IMR-90 (cell line): ENCODE results near the gene WNT4. TPM values are rescaled to one million over a fixed set of nuclear protein-coding genes. Genes with fewer than 3 reads are reported as not detected.

Experiments used
- ATAC-seq: fragments of 200-7000 bp; cut with Tn5 transposase; 2 replicates; pipeline ENCODE4 v1.9.1; 2020; ENCODE audit warnings: low read depth, mild to moderate bottlenecking, moderate library complexity
- BruUV-seq: library from RNA; stranded (reverse); fragments of 400-500 nt; replicated peaks from 2 replicates; lab custom pipeline; 2021; lab: Mats Ljungman, UMichigan
- CTCF ChIA-PET: fragments of 300-600 bp; formaldehyde crosslinking; extraction: SDS; loops from one replicate; lab custom pipeline; 2021; ENCODE audit warnings: antibody characterized with exemption; lab: Yijun Ruan, JAX
- POLR2A ChIA-PET: fragments of 300-600 bp; sonication (Branson Sonifier 250); formaldehyde crosslinking; loops from one replicate; lab custom pipeline; 2022; ENCODE audit warnings: antibody characterized with exemption; ENCODE audit not compliant: unreplicated experiment; lab: Charles Lee
- DNase-seq: peaks from one replicate; pipeline ENCODE4 v3.0.0; 2013
- H2AFZ ChIP-seq: replicated peaks from 2 replicates; pipeline ENCODE3; 2013; ENCODE audit warnings: low read length, mild to moderate bottlenecking; ENCODE audit not compliant: poor library complexity
- H2AK5ac ChIP-seq: 2 replicates; pipeline ENCODE4 v1.6.1; 2013; ENCODE audit warnings: low read depth, low read length, inconsistent platforms
- H2AK9ac ChIP-seq: replicated peaks from 2 replicates; pipeline ENCODE3; 2013; ENCODE audit warnings: mild to moderate bottlenecking, low read depth, low read length, moderate library complexity; ENCODE audit not compliant: poor library complexity
- H2BK120ac ChIP-seq: 2 replicates; pipeline ENCODE4 v1.6.1; 2013; ENCODE audit warnings: low read depth, low read length, inconsistent platforms
- H2BK15ac ChIP-seq: 3 replicates; pipeline ENCODE4 v1.6.1; 2013; ENCODE audit warnings: low read depth, low read length, inconsistent platforms
- H2BK20ac ChIP-seq: 2 replicates; pipeline ENCODE4 v1.6.1; 2013; ENCODE audit warnings: low read depth, mild to moderate bottlenecking, inconsistent platforms, low read length, moderate library complexity
- H2BK5ac ChIP-seq: 2 replicates; pipeline ENCODE4 v1.6.1; 2013; ENCODE audit warnings: mild to moderate bottlenecking, low read depth, low read length, inconsistent platforms; ENCODE audit not compliant: poor library complexity, severe bottlenecking
- H3K14ac ChIP-seq: replicated peaks from 2 replicates; pipeline ENCODE4 v1.6.1; 2013; ENCODE audit warnings: low read depth, low read length, inconsistent platforms
- H3K18ac ChIP-seq: 2 replicates; pipeline ENCODE4 v1.6.1; 2013; ENCODE audit warnings: low read depth, low read length, control low read depth
- H3K23ac ChIP-seq: 2 replicates; pipeline ENCODE4 v1.6.1; 2013; ENCODE audit warnings: low read depth, low read length, inconsistent platforms
- H3K27ac ChIP-seq: 2 replicates; pipeline ENCODE4 v1.5.1; 2013; ENCODE audit warnings: mild to moderate bottlenecking, control low read depth, low read length; ENCODE audit not compliant: insufficient read depth
- H3K27me3 ChIP-seq: 2 replicates; pipeline ENCODE4 v1.6.1; 2013; ENCODE audit warnings: low read length; ENCODE audit not compliant: control insufficient read depth, insufficient read depth
- H3K36me3 ChIP-seq: 2 replicates; pipeline ENCODE4 v1.6.1; 2013; ENCODE audit warnings: low read length, mixed read lengths; ENCODE audit not compliant: control insufficient read depth, insufficient read depth
- H3K4ac ChIP-seq: 2 replicates; pipeline ENCODE4 v1.6.1; 2013; ENCODE audit warnings: low read depth, low read length, inconsistent platforms
- H3K4me1 ChIP-seq: 2 replicates; pipeline ENCODE4 v1.6.1; 2013; ENCODE audit warnings: low read length, mixed read lengths; ENCODE audit not compliant: control insufficient read depth, insufficient read depth
- H3K4me2 ChIP-seq: 2 replicates; pipeline ENCODE4 v1.6.1; 2013; ENCODE audit warnings: low read depth, mild to moderate bottlenecking, control low read depth, low read length, moderate library complexity
- H3K4me3 ChIP-seq: 2 replicates; pipeline ENCODE4 v1.5.1; 2013; ENCODE audit warnings: low read depth, mild to moderate bottlenecking, control low read depth, low read length, moderate library complexity; ENCODE audit not compliant: insufficient read depth
- H3K56ac ChIP-seq: 2 replicates; pipeline ENCODE4 v1.6.1; 2013; ENCODE audit warnings: low read length, inconsistent platforms; ENCODE audit not compliant: insufficient read depth; ENCODE audit errors: extremely low read depth
- H3K79me1 ChIP-seq, 2 experiments: 2 replicates each; pipeline ENCODE4 v1.6.1; 2013; ENCODE audit warnings: low read length in 2 of 2, inconsistent platforms in 1 of 2, low read depth in 1 of 2
- H3K9ac ChIP-seq: 2 replicates; pipeline ENCODE4 v1.6.1; 2013; ENCODE audit warnings: low read depth, low read length, control low read depth
- H3K9me1 ChIP-seq: 2 replicates; pipeline ENCODE4 v1.6.1; 2013; ENCODE audit warnings: low read length, inconsistent platforms; ENCODE audit not compliant: insufficient read depth
- H3K9me3 ChIP-seq: 2 replicates; pipeline ENCODE4 v1.6.1; 2013; ENCODE audit warnings: low read length; ENCODE audit not compliant: control insufficient read depth, insufficient read depth
- H4K20me1 ChIP-seq: 2 replicates; pipeline ENCODE4 v1.6.1; 2013; ENCODE audit warnings: low read length, inconsistent platforms; ENCODE audit not compliant: insufficient read depth
- H4K5ac ChIP-seq: 2 replicates; pipeline ENCODE4 v1.6.1; 2013; ENCODE audit warnings: mild to moderate bottlenecking, low read depth, low read length, control low read depth
- H4K8ac ChIP-seq, 2 experiments: 2 replicates each; pipeline ENCODE4 v1.6.1; 2013; ENCODE audit warnings: low read depth in 2 of 2, low read length in 2 of 2, control low read depth in 1 of 2, inconsistent platforms in 1 of 2
- H4K91ac ChIP-seq: 2 replicates; pipeline ENCODE4 v1.6.1; 2013; ENCODE audit warnings: low read depth, low read length, inconsistent platforms; ENCODE audit not compliant: insufficient read depth
- BHLHE40 ChIP-seq: fragments of 150-350 bp; IDR thresholded peaks from 2 replicates; pipeline ENCODE4 v1.6.1; 2016; ENCODE audit warnings: mild to moderate bottlenecking, low read depth, low read length
- CEBPB ChIP-seq: IDR thresholded peaks from 2 replicates; pipeline ENCODE4 v1.6.1; 2012; ENCODE audit warnings: low read depth, low read length, improper control_type of control experiment
- CHD1 ChIP-seq: IDR thresholded peaks from 2 replicates; pipeline ENCODE4 v1.6.1; 2012; ENCODE audit warnings: low read depth, low read length, improper control_type of control experiment
- CTCF ChIP-seq: conservative IDR thresholded peaks from 2 replicates; pipeline ENCODE4 v1.5.1; 2012; ENCODE audit warnings: mild to moderate bottlenecking, low read depth, low read length, improper control_type of control experiment
- ELK1 ChIP-seq: fragments of 150-350 bp; IDR thresholded peaks from 2 replicates; pipeline ENCODE4 v1.6.1; 2016; ENCODE audit warnings: low read depth, mild to moderate bottlenecking, low read length, moderate library complexity, borderline replicate concordance
- FOS ChIP-seq: fragments of 150-350 bp; IDR thresholded peaks from 2 replicates; pipeline ENCODE4 v1.6.1; 2016; ENCODE audit warnings: low read depth, low read length
- MAFK ChIP-seq: IDR thresholded peaks from 2 replicates; pipeline ENCODE4 v1.6.1; 2012; ENCODE audit warnings: low read depth, low read length, improper control_type of control experiment
- MAZ ChIP-seq: IDR thresholded peaks from 2 replicates; pipeline ENCODE4 v1.6.1; 2012; ENCODE audit warnings: low read depth, mild to moderate bottlenecking, low read length, improper control_type of control experiment, moderate library complexity, borderline replicate concordance
- MXI1 ChIP-seq: IDR thresholded peaks from 2 replicates; pipeline ENCODE4 v1.6.1; 2012; ENCODE audit warnings: low read depth, mild to moderate bottlenecking, low read length, moderate library complexity, borderline replicate concordance
- NFE2L2 ChIP-seq: fragments of 150-350 bp; IDR thresholded peaks from 2 replicates; pipeline ENCODE4 v1.6.1; 2016; ENCODE audit warnings: low read depth, mild to moderate bottlenecking, low read length
- POLR2A ChIP-seq: IDR thresholded peaks from 2 replicates; pipeline ENCODE4 v1.6.1; 2012; ENCODE audit warnings: mild to moderate bottlenecking, low read depth, low read length
- RAD21 ChIP-seq: IDR thresholded peaks from 2 replicates; pipeline ENCODE4 v1.6.1; 2012; ENCODE audit warnings: low read length, improper control_type of control experiment
- RCOR1 ChIP-seq: IDR thresholded peaks from 2 replicates; pipeline ENCODE4 v1.6.1; 2012; ENCODE audit warnings: mild to moderate bottlenecking, low read length, improper control_type of control experiment; ENCODE audit not compliant: insufficient replicate concordance
- RFX5 ChIP-seq: IDR thresholded peaks from 2 replicates; pipeline ENCODE4 v1.8.0; 2012; ENCODE audit warnings: low read depth, mild to moderate bottlenecking, low read length, moderate library complexity
- SMC3 ChIP-seq: fragments of 150-350 bp; IDR thresholded peaks from 2 replicates; pipeline ENCODE4 v1.6.1; 2016; ENCODE audit warnings: low read depth, mild to moderate bottlenecking, antibody characterized with exemption, low read length, moderate library complexity
- USF2 ChIP-seq: fragments of 150-350 bp; IDR thresholded peaks from 2 replicates; pipeline ENCODE4 v1.6.1; 2017; ENCODE audit warnings: mild to moderate bottlenecking, antibody characterized with exemption, low read length, low read depth
- WGBS, 2 experiments: methylation state at CpG; one replicate each; pipeline versions ENCODE4 v1.1.5 to v1.1.7; 2013; ENCODE audit warnings: missing lambda C conversion rate in 2 of 2; ENCODE audit not compliant: insufficient read length in 1 of 2; ENCODE audit errors: extremely low coverage in 2 of 2; 5-methylcytosine and 5-hydroxymethylcytosine counted together
- dilution Hi-C: fragments of 300-500 bp; cut with HindIII; formaldehyde crosslinking; loops from one replicate; pipeline ENCODE4 v1.14.3; 2018; ENCODE audit warnings: low sequenced_read_pairs; ENCODE audit not compliant: unreplicated experiment
- in situ Hi-C: fragments of 300-500 bp; cut with MboI; formaldehyde crosslinking; loops from 3 replicates; pipeline ENCODE4 v1.14.3; 2019; ENCODE audit warnings: low sequenced_read_pairs, inconsistent platforms, mixed read lengths
- intact Hi-C: fragments of 100-400 bp; cut with micrococcal nuclease; formaldehyde crosslinking; loops from 2 replicates; pipeline ENCODE4 v1.10.0; 2022
- polyA plus RNA-seq, 3 experiments: library from polyadenylated mRNA; depleted of rRNA; stranded (reverse); fragments of >200 nt; gene quantifications; 2 replicates each; pipeline ENCODE4 v1.2.3, GENCODE V29; 2012; ENCODE audit warnings: low replicate concordance in 1 of 3
- total RNA-seq: library from RNA; depleted of rRNA; stranded (reverse); fragments of >200 nt; gene quantifications from 2 replicates; pipeline ENCODE4 v1.2.3, GENCODE V29; 2012

WNT4 gene
- total and polyA plus RNA-seq, 2 of the 4 experiments (the other 2 are of a cell fraction), result not detected

GRCh38 chr1:22104094-22104493, 38.8 kb downstream of the WNT4 start:
- Histone ChIP-seq H3K9me3 (no peaks in the 10 kb centered on the region), H3K4ac (no peak overlapping the region), H4K91ac (no peak overlapping the region), H3K23ac (no peak overlapping the region), H3K27ac (no peak overlapping the region), H3K9me1 (peaks cover 13% of the 10 kb centered on the region), H3K4me3 (no peak overlapping the region), H2BK5ac (no peak overlapping the region), H3K79me1 (peaks cover 53 to 83% of the 10 kb centered on the region in 2 experiments), H3K9ac (no peak overlapping the region), H2AFZ (no peak overlapping the region), H3K4me1 (peaks cover 9% of the 10 kb centered on the region), H4K5ac (no peak overlapping the region), H2BK20ac (no peak overlapping the region), H2BK120ac (no peak overlapping the region), H2AK9ac (no peak overlapping the region), H2BK15ac (no peak overlapping the region), H3K4me2 (no peak overlapping the region), H2AK5ac (no peak overlapping the region), H3K27me3 (no peaks in the 10 kb centered on the region), H3K36me3 (peaks cover 16% of the 10 kb centered on the region), H3K18ac (no peak overlapping the region), H3K14ac (no peak overlapping the region), H4K8ac (no peak overlapping the region), H4K20me1 (peaks cover 89% of the 10 kb centered on the region), H3K56ac (no peak overlapping the region)
- 80% methylated on average over 1 of the region's 6 CpGs; no CpG with 5 or more reads in 1 of the 2 experiments for WGBS, 2 experiments
- DNase-seq (no peak), ATAC-seq (no peak)
- in situ Hi-C loops (no loop called here), intact Hi-C loops (loop anchor here (10.0 kb wide), 1 partner anchor 541 kb away; the partner anchor contains the start of gene C1QC), dilution Hi-C loops (no loop called here)
- ChIA-PET CTCF (interaction anchor here (1.0 kb wide), 1 partner anchor 10 kb away, joined by 3 read pairs; no protein-coding TSS in a partner anchor), POLR2A (no interaction called here)
- BruUV-seq, result no TSS peak
- TF ChIP-seq CTCF (no peak), CHD1 (no peak), RCOR1 (no peak), MAZ (no peak), USF2 (no peak), POLR2A (no peak), RAD21 (no peak), CEBPB (no peak), FOS (no peak), ELK1 (no peak), MAFK (no peak), SMC3 (no peak), RFX5 (no peak), NFE2L2 (no peak), BHLHE40 (no peak), MXI1 (no peak)
